ENCODE data around the gene NTMT2.

Gene NTMT2

DNA sequence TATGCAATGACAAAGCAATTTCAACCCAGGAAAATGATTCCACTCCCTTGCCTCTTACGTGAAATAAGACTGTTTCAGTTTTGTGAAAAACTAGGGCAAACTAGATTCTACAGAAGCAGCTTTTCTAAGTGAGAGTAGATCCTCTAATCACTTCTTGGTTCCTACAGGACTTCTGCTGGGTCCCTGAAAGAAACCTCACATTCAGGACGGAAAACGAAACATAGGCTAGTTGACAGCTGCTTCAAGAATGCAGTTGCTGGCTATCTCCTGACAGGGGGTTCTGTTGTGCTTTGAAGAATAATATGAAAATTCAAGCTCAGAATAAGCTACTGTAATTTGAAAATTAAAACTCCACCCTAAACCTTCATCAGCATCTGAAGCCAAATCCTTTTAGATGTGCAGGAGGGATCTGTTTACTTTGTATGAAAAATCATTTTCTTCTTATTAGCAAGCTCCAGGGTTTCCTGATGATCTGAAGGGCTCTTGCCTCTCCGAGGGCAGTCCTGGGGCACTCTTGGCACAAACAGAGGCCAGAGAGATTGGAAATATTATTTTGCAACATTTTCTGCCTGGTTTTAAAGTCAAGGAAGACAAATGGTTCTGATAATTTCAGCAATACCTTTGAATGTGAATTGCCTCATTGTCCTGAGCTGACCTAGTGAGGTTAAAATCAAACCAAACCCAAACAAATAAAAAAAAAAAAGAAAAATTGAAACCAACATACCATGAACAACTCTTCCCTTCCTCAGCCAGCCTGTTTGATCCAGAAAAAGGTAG lies 55.0 kb downstream of the NTMT2 start:
- Histone ChIP-seq H3K4me2 (ENCODE audit: low read depth, low read length, poor library complexity, severe bottlenecking) (no peak overlapping the region), H3K9ac (ENCODE audit: low read depth, low read length, poor library complexity, severe bottlenecking) (no peak overlapping the region), H2AFZ (ENCODE audit: low read length) (peak overlapping the region; percentile 20; the same call in 1 of the 2 replicates), H4K20me1 (ENCODE audit: insufficient read depth, low read length, poor library complexity, severe bottlenecking) (no peaks in the 10 kb centered on the region), H3K9me3 (ENCODE audit: insufficient read depth, low read depth, low read length) (no peaks in the 10 kb centered on the region), H3K79me2 (ENCODE audit: insufficient read depth, low read length) (no peaks in the 10 kb centered on the region), H3K27me3 (ENCODE audit: insufficient read depth, low read length, poor library complexity, severe bottlenecking) (no peaks in the 10 kb centered on the region), H3F3A (ENCODE audit: low read depth) (no peaks in the 10 kb centered on the region), H3K4me1 (ENCODE audit: insufficient read depth, low read length, poor library complexity, severe bottlenecking) (peaks cover 3% of the 10 kb centered on the region), H3K4me3 (ENCODE audit: low read length, poor library complexity, severe bottlenecking) (no peak overlapping the region), H3K9me2 (replicated peaks; ENCODE audit: low read depth, low read length) (no peaks in the 10 kb centered on the region), H3K36me3 (ENCODE audit: insufficient read depth, low read length) (no peaks in the 10 kb centered on the region)
- TF ChIP-seq EZH2phosphoT487 (IDR thresholded peaks at IDR 0.05; ENCODE audit: borderline replicate concordance): no peak
- TF ChIP-seq, protein P1, sequence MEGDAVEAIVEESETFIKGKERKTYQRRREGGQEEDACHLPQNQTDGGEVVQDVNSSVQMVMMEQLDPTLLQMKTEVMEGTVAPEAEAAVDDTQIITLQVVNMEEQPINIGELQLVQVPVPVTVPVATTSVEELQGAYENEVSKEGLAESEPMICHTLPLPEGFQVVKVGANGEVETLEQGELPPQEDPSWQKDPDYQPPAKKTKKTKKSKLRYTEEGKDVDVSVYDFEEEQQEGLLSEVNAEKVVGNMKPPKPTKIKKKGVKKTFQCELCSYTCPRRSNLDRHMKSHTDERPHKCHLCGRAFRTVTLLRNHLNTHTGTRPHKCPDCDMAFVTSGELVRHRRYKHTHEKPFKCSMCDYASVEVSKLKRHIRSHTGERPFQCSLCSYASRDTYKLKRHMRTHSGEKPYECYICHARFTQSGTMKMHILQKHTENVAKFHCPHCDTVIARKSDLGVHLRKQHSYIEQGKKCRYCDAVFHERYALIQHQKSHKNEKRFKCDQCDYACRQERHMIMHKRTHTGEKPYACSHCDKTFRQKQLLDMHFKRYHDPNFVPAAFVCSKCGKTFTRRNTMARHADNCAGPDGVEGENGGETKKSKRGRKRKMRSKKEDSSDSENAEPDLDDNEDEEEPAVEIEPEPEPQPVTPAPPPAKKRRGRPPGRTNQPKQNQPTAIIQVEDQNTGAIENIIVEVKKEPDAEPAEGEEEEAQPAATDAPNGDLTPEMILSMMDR (conservative IDR thresholded peaks at IDR 0.05; ENCODE audit: low read length): no peak

DNA sequence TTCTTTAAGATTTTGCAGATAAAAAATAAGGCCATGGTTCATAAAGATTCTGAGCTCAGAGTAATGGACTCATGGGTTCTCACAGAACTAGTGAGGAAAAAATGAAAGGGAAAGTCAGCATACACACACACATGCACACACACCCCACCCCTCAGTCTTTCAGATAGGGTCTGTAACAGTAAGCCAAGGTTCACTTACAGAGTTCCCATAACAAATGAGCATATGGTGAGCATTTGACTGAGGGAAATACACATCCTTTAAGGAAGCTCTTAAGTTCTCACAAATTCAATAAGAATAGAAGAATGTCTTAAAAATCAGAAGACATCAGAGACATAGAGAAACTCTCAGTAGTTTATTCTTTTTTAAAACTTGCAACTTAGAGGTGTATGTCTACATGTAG lies 57.9 kb downstream of the NTMT2 start:
- no peaks in the 10 kb centered on the region for H3K9me3 ChIP-seq (ENCODE audit: insufficient read depth, low read depth, low read length)
- no peaks in the 10 kb centered on the region for H3K36me3 ChIP-seq (ENCODE audit: insufficient read depth, low read length)
- no peak for TF ChIP-seq EZH2phosphoT487 (IDR thresholded peaks at IDR 0.05; ENCODE audit: borderline replicate concordance)
- TF ChIP-seq, protein P1 (conservative IDR thresholded peaks at IDR 0.05; ENCODE audit: low read length): no peak
- no peaks in the 10 kb centered on the region for H4K20me1 ChIP-seq (ENCODE audit: insufficient read depth, low read length, poor library complexity, severe bottlenecking)
- H3K4me3 ChIP-seq (ENCODE audit: low read length, poor library complexity, severe bottlenecking): no peak overlapping the region
- H3K9ac ChIP-seq (ENCODE audit: low read depth, low read length, poor library complexity, severe bottlenecking): no peak overlapping the region
- H3K27me3 ChIP-seq (ENCODE audit: insufficient read depth, low read length, poor library complexity, severe bottlenecking): no peaks in the 10 kb centered on the region
- no peaks in the 10 kb centered on the region for H3K79me2 ChIP-seq (ENCODE audit: insufficient read depth, low read length)
- peaks cover 3% of the 10 kb centered on the region for H3K4me1 ChIP-seq (ENCODE audit: insufficient read depth, low read length, poor library complexity, severe bottlenecking)
- H2AFZ ChIP-seq (ENCODE audit: low read length): peak overlapping the region; percentile 56; the same call in 1 of the 2 replicates
- no peaks in the 10 kb centered on the region for H3K9me2 ChIP-seq (replicated peaks; ENCODE audit: low read depth, low read length)
- H3K4me2 ChIP-seq (ENCODE audit: low read depth, low read length, poor library complexity, severe bottlenecking): no peak overlapping the region
- H3F3A ChIP-seq (ENCODE audit: low read depth): no peaks in the 10 kb centered on the region

DNA sequence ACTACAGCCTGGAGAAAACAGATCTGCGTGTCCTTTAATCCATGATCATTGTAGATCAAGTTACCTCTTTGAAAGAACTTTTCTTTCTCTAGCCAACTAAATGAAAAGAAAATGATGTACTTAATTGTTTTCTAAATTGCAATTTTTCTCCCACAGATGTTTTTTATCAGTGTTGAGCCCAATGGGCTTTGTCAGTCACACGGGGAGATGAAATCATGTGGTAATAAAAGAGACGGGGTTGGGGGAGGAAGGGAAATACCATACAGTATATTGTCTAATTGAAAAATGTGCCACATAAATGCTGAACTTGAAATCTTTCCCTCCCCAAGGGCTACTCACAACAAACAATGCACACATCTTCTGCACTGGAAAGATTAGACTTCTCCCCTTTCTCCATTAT lies 58.4 kb downstream of the NTMT2 start:
- Histone ChIP-seq H3K4me2 (ENCODE audit: low read depth, low read length, poor library complexity, severe bottlenecking) (no peak overlapping the region), H3K4me3 (ENCODE audit: low read length, poor library complexity, severe bottlenecking) (no peak overlapping the region), H3K27me3 (ENCODE audit: insufficient read depth, low read length, poor library complexity, severe bottlenecking) (no peaks in the 10 kb centered on the region), H3K4me1 (ENCODE audit: insufficient read depth, low read length, poor library complexity, severe bottlenecking) (peaks cover 3% of the 10 kb centered on the region), H3K9me3 (ENCODE audit: insufficient read depth, low read depth, low read length) (no peaks in the 10 kb centered on the region), H4K20me1 (ENCODE audit: insufficient read depth, low read length, poor library complexity, severe bottlenecking) (no peaks in the 10 kb centered on the region), H3K9me2 (replicated peaks; ENCODE audit: low read depth, low read length) (no peaks in the 10 kb centered on the region), H3K79me2 (ENCODE audit: insufficient read depth, low read length) (no peaks in the 10 kb centered on the region), H3K36me3 (ENCODE audit: insufficient read depth, low read length) (no peaks in the 10 kb centered on the region), H3F3A (ENCODE audit: low read depth) (no peaks in the 10 kb centered on the region), H3K9ac (ENCODE audit: low read depth, low read length, poor library complexity, severe bottlenecking) (no peak overlapping the region), H2AFZ (ENCODE audit: low read length) (peak overlapping the region; percentile 56; the same call in 1 of the 2 replicates)
- no peak for TF ChIP-seq EZH2phosphoT487 (IDR thresholded peaks at IDR 0.05; ENCODE audit: borderline replicate concordance)
- TF ChIP-seq, protein P1 (conservative IDR thresholded peaks at IDR 0.05; ENCODE audit: low read length): no peak

All from Loucy (cell line).